ENCODE measurements around the gene C1QBP.

C1QBP gene

GRCh38 chr17:5399767-5400166 is 39.2 kb downstream of the C1QBP start:
- no peak for DNase-seq
- Histone ChIP-seq H3K36me3 (replicated peaks; ENCODE audit: insufficient read depth, low read length) (peaks cover 8% of the 10 kb centered on the region), H3K4me1 (ENCODE audit: low read length) (no peaks in the 10 kb centered on the region), H3K9me2 (replicated peaks; ENCODE audit: insufficient read depth, low read length) (no peaks in the 10 kb centered on the region), H3K4me3 (ENCODE audit: low read length) (no peak overlapping the region), H3K4me2 (ENCODE audit: low read depth, low read length) (no peak overlapping the region), H4K20me1 (ENCODE audit: insufficient read depth, low read length) (no peaks in the 10 kb centered on the region), H2AFZ (ENCODE audit: low read length) (no peak overlapping the region), H3F3A (ENCODE audit: insufficient read depth, low read length) (no peaks in the 10 kb centered on the region), H3K27me3 (replicated peaks; ENCODE audit: insufficient read depth, low read length) (no peaks in the 10 kb centered on the region), H3K27ac (ENCODE audit: low read length) (no peak overlapping the region), H3K9me3 (replicated peaks; ENCODE audit: insufficient read depth, low read length) (no peaks in the 10 kb centered on the region), H3K9ac (ENCODE audit: low read length) (no peak overlapping the region), H3K79me2 (ENCODE audit: low read length) (peaks cover 8% of the 10 kb centered on the region)
- TF ChIP-seq EZH2 (optimal IDR thresholded peaks at IDR 0.05; ENCODE audit: low read depth, low read length) (no peak), EZH2phosphoT487 (IDR thresholded peaks at IDR 0.05; ENCODE audit: low read length) (no peak)
- TF ChIP-seq, protein P1, sequence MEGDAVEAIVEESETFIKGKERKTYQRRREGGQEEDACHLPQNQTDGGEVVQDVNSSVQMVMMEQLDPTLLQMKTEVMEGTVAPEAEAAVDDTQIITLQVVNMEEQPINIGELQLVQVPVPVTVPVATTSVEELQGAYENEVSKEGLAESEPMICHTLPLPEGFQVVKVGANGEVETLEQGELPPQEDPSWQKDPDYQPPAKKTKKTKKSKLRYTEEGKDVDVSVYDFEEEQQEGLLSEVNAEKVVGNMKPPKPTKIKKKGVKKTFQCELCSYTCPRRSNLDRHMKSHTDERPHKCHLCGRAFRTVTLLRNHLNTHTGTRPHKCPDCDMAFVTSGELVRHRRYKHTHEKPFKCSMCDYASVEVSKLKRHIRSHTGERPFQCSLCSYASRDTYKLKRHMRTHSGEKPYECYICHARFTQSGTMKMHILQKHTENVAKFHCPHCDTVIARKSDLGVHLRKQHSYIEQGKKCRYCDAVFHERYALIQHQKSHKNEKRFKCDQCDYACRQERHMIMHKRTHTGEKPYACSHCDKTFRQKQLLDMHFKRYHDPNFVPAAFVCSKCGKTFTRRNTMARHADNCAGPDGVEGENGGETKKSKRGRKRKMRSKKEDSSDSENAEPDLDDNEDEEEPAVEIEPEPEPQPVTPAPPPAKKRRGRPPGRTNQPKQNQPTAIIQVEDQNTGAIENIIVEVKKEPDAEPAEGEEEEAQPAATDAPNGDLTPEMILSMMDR (IDR thresholded peaks at IDR 0.05; ENCODE audit: low read length): no peak

DNA sequence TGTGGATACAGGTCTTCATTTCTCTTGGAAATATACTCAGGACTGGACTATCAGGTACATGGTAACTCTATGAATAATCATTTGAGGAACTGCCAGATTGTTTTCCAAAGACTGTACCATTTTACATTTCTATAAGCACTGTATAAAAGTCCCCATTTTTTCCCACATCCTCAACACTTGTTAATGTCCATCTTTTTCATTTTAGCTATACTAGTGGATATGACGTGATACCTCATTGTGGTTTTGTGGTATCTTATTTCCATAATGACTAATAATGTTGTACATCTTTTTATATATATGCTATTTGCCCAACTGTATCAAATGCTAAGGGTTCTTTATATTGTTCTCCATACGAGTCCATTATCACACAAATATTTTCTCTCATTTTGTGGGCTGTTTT is 42.3 kb downstream of the C1QBP start:
- Histone ChIP-seq H3K27ac (ENCODE audit: low read length) (no peak overlapping the region), H4K20me1 (ENCODE audit: insufficient read depth, low read length) (no peaks in the 10 kb centered on the region), H3F3A (ENCODE audit: insufficient read depth, low read length) (no peaks in the 10 kb centered on the region), H2AFZ (ENCODE audit: low read length) (no peak overlapping the region), H3K9ac (ENCODE audit: low read length) (no peak overlapping the region), H3K4me3 (ENCODE audit: low read length) (no peak overlapping the region), H3K4me1 (ENCODE audit: low read length) (no peaks in the 10 kb centered on the region), H3K9me2 (replicated peaks; ENCODE audit: insufficient read depth, low read length) (no peaks in the 10 kb centered on the region), H3K79me2 (ENCODE audit: low read length) (0 out of 2 replicates have a peak, but pooled peaks cover under 1% of the 10 kb centered on the region), H3K36me3 (replicated peaks; ENCODE audit: insufficient read depth, low read length) (peaks cover 3% of the 10 kb centered on the region; the same call in 1 of the 2 replicates), H3K27me3 (replicated peaks; ENCODE audit: insufficient read depth, low read length) (no peaks in the 10 kb centered on the region), H3K4me2 (ENCODE audit: low read depth, low read length) (no peak overlapping the region), H3K9me3 (replicated peaks; ENCODE audit: insufficient read depth, low read length) (no peaks in the 10 kb centered on the region)
- no peak for DNase-seq
- TF ChIP-seq, protein P1 (IDR thresholded peaks at IDR 0.05; ENCODE audit: low read length): no peak
- no peak for TF ChIP-seq EZH2 (optimal IDR thresholded peaks at IDR 0.05; ENCODE audit: low read depth, low read length)
- TF ChIP-seq EZH2phosphoT487 (IDR thresholded peaks at IDR 0.05; ENCODE audit: low read length): no peak

- no peak for TF ChIP-seq EZH2 (optimal IDR thresholded peaks at IDR 0.05; ENCODE audit: low read depth, low read length)
- no peaks in the 10 kb centered on the region for H4K20me1 ChIP-seq (ENCODE audit: insufficient read depth, low read length)
- H3K4me1 ChIP-seq (ENCODE audit: low read length): no peaks in the 10 kb centered on the region
- no peak overlapping the region for H3K9ac ChIP-seq (ENCODE audit: low read length)
- no peak overlapping the region for H3K4me2 ChIP-seq (ENCODE audit: low read depth, low read length)
- H3K27ac ChIP-seq (ENCODE audit: low read length): no peak overlapping the region
- H3K79me2 ChIP-seq (ENCODE audit: low read length): no peaks in the 10 kb centered on the region
- no peaks in the 10 kb centered on the region for H3K27me3 ChIP-seq (replicated peaks; ENCODE audit: insufficient read depth, low read length)
- no peaks in the 10 kb centered on the region for H3F3A ChIP-seq (ENCODE audit: insufficient read depth, low read length)
- peaks cover 18% of the 10 kb centered on the region; the same call in 1 of the 2 replicates for H3K36me3 ChIP-seq (replicated peaks; ENCODE audit: insufficient read depth, low read length)
- no peak overlapping the region for H2AFZ ChIP-seq (ENCODE audit: low read length)
- DNase-seq: no peak
- H3K9me2 ChIP-seq (replicated peaks; ENCODE audit: insufficient read depth, low read length): no peaks in the 10 kb centered on the region
- H3K9me3 ChIP-seq (replicated peaks; ENCODE audit: insufficient read depth, low read length): no peaks in the 10 kb centered on the region
- no peak overlapping the region for H3K4me3 ChIP-seq (ENCODE audit: low read length)
These were observed 47.3 kb downstream of the C1QBP start for GRCh38 chr17:5391678-5392077.

Data from MM.1S (cell line).